ENCODE measurements around the gene ADSL.

The ADSL gene

DNA sequence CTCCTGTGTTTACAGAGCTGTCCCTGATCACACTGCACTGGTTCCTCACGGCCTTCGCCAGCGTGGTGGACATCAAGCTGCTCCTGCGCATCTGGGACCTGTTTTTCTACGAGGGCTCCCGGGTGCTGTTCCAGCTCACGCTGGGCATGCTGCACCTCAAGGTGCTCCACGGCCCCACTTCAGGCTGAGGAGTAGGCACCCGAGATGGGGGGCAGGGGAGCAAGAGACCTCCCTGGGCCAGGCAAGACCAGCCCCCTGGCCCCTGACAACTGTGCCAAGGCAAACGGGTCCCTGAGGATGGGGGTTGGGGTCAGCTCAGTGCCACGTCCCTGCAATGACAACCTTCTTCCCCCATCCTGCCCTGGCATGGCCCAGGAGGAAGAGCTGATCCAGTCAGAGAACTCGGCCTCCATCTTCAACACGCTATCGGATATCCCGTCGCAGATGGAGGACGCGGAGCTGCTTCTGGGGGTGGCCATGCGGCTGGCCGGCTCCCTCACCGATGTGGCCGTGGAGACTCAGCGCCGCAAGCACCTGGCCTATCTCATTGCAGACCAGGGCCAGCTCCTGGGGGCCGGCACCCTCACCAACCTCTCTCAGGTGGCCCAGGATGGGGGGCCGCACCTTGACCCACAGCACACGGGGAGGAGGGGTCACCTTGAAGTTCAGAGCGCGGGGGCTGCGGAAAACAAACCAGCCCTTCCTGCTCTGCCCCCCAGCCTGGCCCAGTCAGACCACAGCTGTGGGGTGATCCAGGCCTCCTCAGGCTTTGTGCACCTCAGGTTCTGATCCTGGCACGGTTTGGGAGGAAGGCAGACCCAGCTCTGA, 60.0 kb downstream of the ADSL start:
- no peak for DNase-seq

DNA sequence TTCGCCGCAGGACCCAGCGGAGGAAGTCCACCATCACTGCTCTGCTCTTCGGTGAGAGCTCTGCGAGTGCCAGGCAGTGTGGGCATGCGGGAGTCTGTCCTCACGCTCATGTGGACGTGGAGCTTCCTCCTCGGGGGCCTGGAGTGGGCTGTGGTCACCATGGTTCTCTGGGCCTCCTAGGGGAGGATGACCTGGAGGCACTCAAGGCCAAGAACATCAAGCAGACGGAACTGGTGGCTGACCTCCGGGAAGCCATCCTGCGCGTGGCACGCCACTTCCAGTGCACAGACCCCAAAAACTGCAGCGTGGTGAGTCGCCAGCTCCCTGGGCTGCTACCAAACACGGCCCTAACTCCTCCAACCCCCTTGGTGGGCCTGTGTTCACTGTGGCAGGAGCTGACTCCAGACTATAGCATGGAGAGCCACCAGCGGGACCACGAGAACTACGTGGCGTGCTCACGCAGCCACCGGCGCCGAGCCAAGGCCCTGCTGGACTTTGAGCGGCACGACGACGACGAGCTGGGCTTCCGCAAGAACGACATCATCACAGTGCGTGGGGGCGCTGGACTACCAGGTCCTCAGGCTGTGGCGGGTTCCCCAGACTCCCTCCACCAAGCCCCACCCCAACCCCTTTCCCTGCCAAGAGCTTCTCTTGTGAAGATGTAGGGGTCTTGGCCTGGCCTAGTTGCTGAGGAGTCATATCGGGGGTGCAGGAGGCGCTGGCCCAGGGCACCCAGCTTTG, 60.9 kb downstream of the ADSL start:
- DNase-seq, result no peak

- no peak for DNase-seq
Measured at GRCh38 chr22:40407831-40408717, 61.8 kb downstream of the ADSL start.

GRCh38 chr22:40408718-40409612, 62.7 kb downstream of the ADSL start:
- no peak for DNase-seq

DNA sequence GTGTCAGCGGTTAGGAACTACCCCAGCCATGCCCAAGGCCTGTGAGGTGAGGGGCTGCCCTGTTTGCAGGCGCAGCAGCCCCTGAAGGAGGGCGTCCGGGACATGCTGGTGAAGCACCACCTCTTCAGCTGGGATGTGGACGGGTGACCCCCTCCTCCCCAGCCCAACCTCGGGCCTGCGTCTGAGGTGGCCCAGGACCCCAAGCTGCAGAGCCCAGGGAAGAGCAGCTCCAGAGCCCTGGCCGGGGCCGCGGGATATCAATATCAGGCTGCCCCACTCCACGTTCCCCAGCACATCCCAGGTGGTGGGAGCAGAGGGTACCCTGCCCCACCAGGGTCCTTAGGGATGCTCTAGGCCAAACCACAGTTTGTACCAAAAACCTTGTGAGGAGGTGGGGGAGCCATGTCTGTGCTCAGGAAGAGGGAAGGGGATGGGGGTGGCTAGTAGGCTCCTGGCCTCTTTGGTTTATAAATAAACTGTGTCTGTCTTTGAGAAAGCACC, 63.4 kb downstream of the ADSL start:
- no peak for DNase-seq

GRCh38 chr22:40410272-40410671, 64.0 kb downstream of the ADSL start:
- DNase-seq, result no peak

DNA sequence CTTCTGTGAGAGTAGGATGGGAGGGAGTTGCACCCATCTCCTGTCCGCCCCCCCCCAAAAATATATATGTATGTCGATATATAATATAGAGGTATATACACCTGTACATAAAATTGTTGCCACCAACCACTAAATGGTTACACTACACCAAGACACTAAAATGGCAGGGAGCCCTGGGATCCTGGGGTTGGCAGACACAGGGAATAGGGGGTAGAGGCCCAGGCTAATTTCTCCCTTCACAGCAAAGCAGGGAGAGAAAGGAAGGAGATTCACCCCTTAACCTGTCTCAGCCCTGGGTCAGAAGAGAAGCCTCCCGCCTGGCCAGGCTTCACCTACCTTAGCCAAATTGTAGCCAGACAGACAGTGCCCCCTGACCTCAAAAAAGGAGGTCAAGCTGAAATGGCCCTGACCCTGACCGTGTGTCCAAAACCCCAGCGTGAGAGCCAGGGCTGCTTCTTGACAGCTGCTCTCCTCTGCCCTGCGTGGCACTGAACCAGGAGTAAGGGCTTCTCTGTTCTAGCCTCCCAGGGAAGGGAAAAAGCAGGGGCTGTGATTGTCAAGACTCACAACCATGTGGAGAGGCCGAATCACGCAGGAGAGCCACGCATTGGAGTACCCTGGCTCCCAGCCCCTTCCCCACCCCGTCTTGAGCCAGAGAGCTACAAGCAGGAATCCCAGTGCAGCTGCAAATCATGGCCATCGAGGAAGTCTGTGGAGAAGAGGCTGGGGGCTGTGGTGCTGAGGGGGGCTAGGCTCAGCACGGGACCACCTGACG, 64.6 kb downstream of the ADSL start:
- no peak for DNase-seq

- DNase-seq, result no peak
Measured at GRCh38 chr22:40411506-40411861, 65.2 kb downstream of the ADSL start.

GRCh38 chr22:40412441-40412840, 66.1 kb downstream of the ADSL start:
- no peak for DNase-seq

- no peak for DNase-seq
Measured at GRCh38 chr22:40413873-40414272, 67.6 kb downstream of the ADSL start.

GRCh38 chr22:40414311-40414710, 68.0 kb downstream of the ADSL start:
- no peak for DNase-seq

DNA sequence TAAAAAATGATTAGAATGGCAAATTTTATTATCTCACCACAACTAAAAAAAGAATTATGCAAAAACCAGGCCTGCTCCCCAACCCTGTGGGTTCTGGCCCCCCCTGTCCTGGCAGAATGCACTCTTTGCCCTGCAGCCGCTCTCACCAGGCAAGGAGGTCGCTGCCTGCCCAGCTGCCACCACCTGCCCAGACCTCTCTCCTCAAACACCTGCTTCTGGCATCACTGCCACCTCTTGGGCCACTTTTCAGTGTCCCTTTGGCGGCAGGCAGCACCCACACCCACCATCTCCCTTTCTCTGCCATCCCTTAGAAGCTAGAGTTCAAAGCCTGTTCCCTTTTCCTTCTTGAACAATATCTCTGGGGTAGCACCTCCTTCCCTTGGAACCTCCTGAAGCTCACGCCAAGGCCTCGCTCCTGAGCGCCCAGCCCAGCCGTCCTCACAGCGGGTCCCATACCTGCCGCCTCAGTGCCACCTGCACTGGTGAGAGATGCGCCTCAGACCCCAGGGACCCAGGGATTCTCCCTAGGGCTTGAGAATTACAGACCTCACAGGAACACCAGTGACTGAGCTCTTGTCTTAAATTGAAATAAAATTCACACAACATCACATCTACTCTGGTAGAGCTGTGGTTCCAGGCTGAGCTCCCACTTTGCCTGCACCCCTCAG, 68.7 kb downstream of the ADSL start:
- DNase-seq, result no peak

DNA sequence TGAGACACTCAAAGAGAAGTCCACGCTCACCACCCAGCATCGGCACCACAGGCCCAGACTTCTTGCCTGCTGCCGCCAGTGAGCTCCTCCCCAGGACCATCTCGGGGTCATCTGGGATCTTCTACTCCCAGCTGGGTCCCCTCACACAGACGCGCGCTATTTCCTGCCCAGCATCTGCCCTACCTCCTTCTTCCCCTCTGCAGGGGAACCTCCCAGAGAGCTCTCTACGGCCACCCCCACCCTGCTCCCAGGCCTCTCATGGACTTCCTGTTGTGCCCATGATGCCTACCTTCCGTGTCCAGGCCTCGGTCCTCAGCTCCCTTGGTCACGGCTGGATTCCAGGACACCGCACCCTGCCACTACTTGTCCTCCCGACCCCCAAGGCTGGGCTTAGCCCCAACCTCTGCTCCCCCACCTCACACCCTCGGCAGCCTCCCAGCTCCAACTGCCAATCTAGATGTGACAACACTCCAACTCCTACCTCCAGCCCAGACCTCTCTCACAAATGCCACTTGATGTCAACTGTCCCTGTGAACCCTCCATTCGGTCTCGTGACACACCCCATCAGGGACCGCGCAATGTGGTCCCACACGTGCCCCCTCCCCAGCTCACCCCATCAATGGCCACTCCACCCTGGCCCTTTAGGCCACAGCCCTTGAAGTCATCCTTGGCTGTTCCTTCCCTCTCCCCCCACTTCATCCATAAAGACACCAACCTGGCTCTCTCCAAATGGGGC, 69.4 kb downstream of the ADSL start:
- no peak for DNase-seq

GRCh38 chr22:40416267-40416570, 69.9 kb downstream of the ADSL start:
- no peak for DNase-seq

DNA sequence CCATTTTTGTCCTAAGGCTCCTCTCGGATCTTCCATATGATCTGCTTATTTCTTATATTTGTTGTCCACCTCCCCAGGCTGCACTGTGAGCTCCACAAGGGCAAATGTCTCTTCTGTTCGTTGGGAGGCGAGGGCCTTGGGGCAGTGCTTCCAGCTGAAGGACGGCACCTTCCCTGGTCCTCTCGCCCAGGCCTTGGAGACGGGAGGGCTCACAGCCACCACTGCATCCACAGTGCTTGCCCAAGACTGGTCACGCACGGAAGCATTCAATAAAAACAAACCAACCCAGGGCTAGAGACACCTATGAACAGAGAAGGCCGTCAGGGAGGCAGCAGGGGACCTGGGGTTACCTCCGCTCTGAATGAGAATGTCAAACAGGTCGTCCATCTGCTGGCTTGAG, 70.3 kb downstream of the ADSL start:
- no peak for DNase-seq

DNA sequence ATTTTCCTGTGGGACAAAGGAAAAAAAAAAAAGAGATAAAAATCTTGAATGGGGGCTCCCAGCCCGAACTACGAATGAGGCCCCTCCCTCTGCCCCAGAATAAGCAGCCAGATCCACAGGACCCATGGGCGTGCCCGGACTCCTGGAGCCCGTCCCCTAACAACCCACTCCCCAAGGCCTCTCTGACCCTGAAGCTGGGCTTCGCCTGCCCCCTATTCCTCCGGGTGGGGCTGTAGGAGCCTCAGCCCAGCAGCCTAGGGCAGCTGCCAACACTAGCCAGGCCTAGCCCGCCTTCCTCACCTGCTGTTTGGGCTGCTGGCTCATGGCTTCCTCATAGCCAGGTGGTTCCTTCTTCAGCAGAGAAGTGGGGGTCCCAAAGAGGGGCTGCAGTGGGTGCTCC, 70.7 kb downstream of the ADSL start:
- DNase-seq, result no peak

DNA sequence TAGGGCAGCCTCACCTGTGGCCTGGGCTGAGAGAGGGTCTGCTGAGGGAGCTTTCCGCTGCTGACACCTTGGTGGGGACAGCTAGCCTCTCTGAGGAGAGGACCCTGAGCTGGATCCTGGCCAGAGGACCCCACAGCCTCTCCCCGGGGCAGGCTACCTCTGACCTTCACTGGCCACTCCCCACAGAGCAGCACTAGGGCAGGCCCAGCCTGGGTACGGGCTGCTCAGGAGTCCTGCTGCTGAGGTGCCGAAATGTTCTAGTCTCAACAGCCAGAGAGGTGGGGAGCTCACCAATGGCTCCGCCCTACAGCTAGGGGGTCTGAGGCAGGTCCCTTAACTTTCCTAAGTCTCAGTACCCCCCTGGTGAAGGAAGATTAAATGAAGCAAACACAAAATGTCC, 71.6 kb downstream of the ADSL start:
- DNase-seq, result no peak

GRCh38 chr22:40418366-40419201, 72.3 kb downstream of the ADSL start:
- DNase-seq, result no peak

DNA sequence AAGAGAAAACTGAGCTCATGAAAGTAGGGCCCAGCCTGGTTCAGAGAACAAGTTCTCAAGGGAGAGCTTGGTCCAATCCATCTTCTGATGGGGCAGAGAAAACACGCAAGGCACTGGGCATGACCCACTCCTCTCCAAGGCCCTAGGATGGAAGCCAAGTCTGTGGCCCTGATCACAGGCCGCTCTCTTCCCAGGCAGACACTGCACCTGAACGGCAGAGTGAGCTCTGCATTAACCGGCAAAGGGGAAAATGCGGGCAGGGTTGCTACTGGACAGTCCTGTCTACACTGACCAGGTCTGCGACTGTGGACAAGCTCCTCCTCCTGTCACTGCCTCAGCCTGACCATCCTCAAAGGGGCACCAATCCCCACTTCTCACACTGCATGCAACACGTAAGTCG, 73.4 kb downstream of the ADSL start:
- no peak for DNase-seq
